ENCODE data around the gene ATP6V1C2. TPM values are rescaled to one million over a fixed set of nuclear protein-coding genes. Genes with fewer than 3 reads are reported as not detected.

Gene ATP6V1C2
- total RNA-seq, 1 experiment from 2014 or later = not detected

- Histone ChIP-seq H3K4me2 (no peak overlapping the region), H3F3A (ENCODE audit: insufficient read depth, low read depth) (0 out of 2 replicates have a peak, but pooled peaks cover 12% of the 10 kb centered on the region), H3K9me2 (ENCODE audit: insufficient read depth) (no peaks in the 10 kb centered on the region), H2AFZ (no peak overlapping the region), H3K27ac (no peak overlapping the region), H3K4me1 (replicated peaks; ENCODE audit: insufficient read depth) (no peaks in the 10 kb centered on the region), H3K9me3 (ENCODE audit: insufficient read depth, low read depth) (no peaks in the 10 kb centered on the region), H3K27me3 (ENCODE audit: insufficient read depth, low read depth) (no peaks in the 10 kb centered on the region), H3K36me3 (ENCODE audit: low read depth) (peaks cover 57% of the 10 kb centered on the region), H4K20me1 (ENCODE audit: insufficient read depth) (peaks cover 26% of the 10 kb centered on the region), H3K4me3 (no peak overlapping the region), H3K79me2 (ENCODE audit: low read depth) (no peaks in the 10 kb centered on the region)
- intact Hi-C loops (cut with micrococcal nuclease; ENCODE audit: unreplicated experiment) = no loop called here
- ChIA-PET CTCF (no interaction called here), POLR2A (ENCODE audit: unreplicated experiment) (interaction anchor here (0.5 kb wide), 1 partner anchor 10 kb away, joined by 7 read pairs; no protein-coding TSS in a partner anchor)
- DNase-seq = no peak
- no TSS peak for BruUV-seq (replicated peaks)
- no peak for TF ChIP-seq CTCF (conservative IDR thresholded peaks at IDR 0.05)
- no peak for TF ChIP-seq EZH2 (IDR thresholded peaks at IDR 0.05; ENCODE audit: low read depth)
Measured at GRCh38 chr2:10788855-10789254, 67.4 kb downstream of the ATP6V1C2 start.

- H3F3A ChIP-seq (ENCODE audit: insufficient read depth, low read depth) = 0 out of 2 replicates have a peak, but pooled peaks cover 4% of the 10 kb centered on the region
- H3K9me2 ChIP-seq (ENCODE audit: insufficient read depth) = no peaks in the 10 kb centered on the region
- no peak overlapping the region for H3K27ac ChIP-seq
- H2AFZ ChIP-seq = no peak overlapping the region
- no peaks in the 10 kb centered on the region for H3K4me1 ChIP-seq (replicated peaks; ENCODE audit: insufficient read depth)
- H3K36me3 ChIP-seq (ENCODE audit: low read depth) = peaks cover 56% of the 10 kb centered on the region
- TF ChIP-seq CTCF (conservative IDR thresholded peaks at IDR 0.05) (no peak), EZH2 (IDR thresholded peaks at IDR 0.05; ENCODE audit: low read depth) (no peak)
- CTCF ChIA-PET = no interaction called here
- BruUV-seq (replicated peaks) = no TSS peak
- no peak overlapping the region for H3K4me2 ChIP-seq
- 0 out of 2 replicates have a peak, but pooled peaks cover 7% of the 10 kb centered on the region for H3K79me2 ChIP-seq (ENCODE audit: low read depth)
- H3K27me3 ChIP-seq (ENCODE audit: insufficient read depth, low read depth) = no peaks in the 10 kb centered on the region
- no peak for DNase-seq
- no peak overlapping the region for H3K4me3 ChIP-seq
- no peaks in the 10 kb centered on the region for H3K9me3 ChIP-seq (ENCODE audit: insufficient read depth, low read depth)
- H4K20me1 ChIP-seq (ENCODE audit: insufficient read depth) = peaks cover 25% of the 10 kb centered on the region
- POLR2A ChIA-PET (ENCODE audit: unreplicated experiment) = no interaction called here
- intact Hi-C loops (cut with micrococcal nuclease; ENCODE audit: unreplicated experiment) = loop anchor here (5.0 kb wide), 1 partner anchor 83 kb away; no protein-coding TSS in a partner anchor
Measured at GRCh38 chr2:10790228-10790973, 69.0 kb downstream of the ATP6V1C2 start.

GRCh38 chr2:10792001-10792634 lies 70.7 kb downstream of the ATP6V1C2 start:
- H2AFZ ChIP-seq = no peak overlapping the region
- intact Hi-C loops (cut with micrococcal nuclease; ENCODE audit: unreplicated experiment) = loop anchor here (5.0 kb wide), 1 partner anchor 85 kb away; no protein-coding TSS in a partner anchor
- H3K4me1 ChIP-seq (replicated peaks; ENCODE audit: insufficient read depth) = no peaks in the 10 kb centered on the region
- peaks cover 61% of the 10 kb centered on the region for H3K36me3 ChIP-seq (ENCODE audit: low read depth)
- POLR2A ChIA-PET (ENCODE audit: unreplicated experiment) = interaction anchor here (0.6 kb wide), 1 partner anchor 94 kb away, joined by 3 read pairs; no protein-coding TSS in a partner anchor
- no peak overlapping the region for H3K4me3 ChIP-seq
- H3K4me2 ChIP-seq = no peak overlapping the region
- H3K27ac ChIP-seq = no peak overlapping the region
- CTCF ChIA-PET = no interaction called here
- DNase-seq = no peak
- no peaks in the 10 kb centered on the region for H3K27me3 ChIP-seq (ENCODE audit: insufficient read depth, low read depth)
- TF ChIP-seq CTCF (conservative IDR thresholded peaks at IDR 0.05) (no peak), EZH2 (IDR thresholded peaks at IDR 0.05; ENCODE audit: low read depth) (no peak)
- peaks cover 37% of the 10 kb centered on the region for H4K20me1 ChIP-seq (ENCODE audit: insufficient read depth)
- no TSS peak for BruUV-seq (replicated peaks)
- peaks cover 4% of the 10 kb centered on the region; the same call in 1 of the 2 replicates for H3F3A ChIP-seq (ENCODE audit: insufficient read depth, low read depth)
- H3K9me3 ChIP-seq (ENCODE audit: insufficient read depth, low read depth) = no peaks in the 10 kb centered on the region
- H3K79me2 ChIP-seq (ENCODE audit: low read depth) = peaks cover 12% of the 10 kb centered on the region; the same call in 1 of the 2 replicates
- no peaks in the 10 kb centered on the region for H3K9me2 ChIP-seq (ENCODE audit: insufficient read depth)

Data from PC-9 (cell line).